Effector memory CD4-positive, alpha-beta T cell (primary cell): ENCODE results near the gene ZNF543.
A peak's percentile ranks its signal among the peaks of the same experiment; 100 is the strongest.

ENCODE experiments used
- DNase-seq, 3 donors: peaks; one replicate each; pipeline ENCODE4 v3.0.0-alpha.2; 2020
- H3K27ac ChIP-seq: 2 replicates; pipeline ENCODE4 v1.7.0; 2013; ENCODE audit warnings: mild to moderate bottlenecking, low read length, moderate library complexity; ENCODE audit not compliant: insufficient read depth, poor library complexity, severe bottlenecking
- H3K27me3 ChIP-seq: replicated peaks from 2 replicates; pipeline ENCODE4 v1.7.0; 2013; ENCODE audit warnings: mild to moderate bottlenecking, low read length; ENCODE audit not compliant: insufficient read depth, control insufficient read depth, poor library complexity, severe bottlenecking
- H3K36me3 ChIP-seq: 2 replicates; pipeline ENCODE4 v1.7.0; 2013; ENCODE audit warnings: mild to moderate bottlenecking, low read length, moderate library complexity; ENCODE audit not compliant: control insufficient read depth, insufficient read depth
- H3K4me1 ChIP-seq: 2 replicates; pipeline ENCODE4 v1.7.0; 2013; ENCODE audit warnings: low read length, mild to moderate bottlenecking; ENCODE audit not compliant: control insufficient read depth, insufficient read depth, poor library complexity, severe bottlenecking
- H3K4me3 ChIP-seq: 2 replicates; pipeline ENCODE4 v1.7.0; 2013; ENCODE audit warnings: low read length, low read depth, mild to moderate bottlenecking; ENCODE audit not compliant: insufficient read depth, poor library complexity, severe bottlenecking
- H3K9me3 ChIP-seq: 2 replicates; pipeline ENCODE4 v1.7.0; 2013; ENCODE audit warnings: mild to moderate bottlenecking, low read length, moderate library complexity; ENCODE audit not compliant: control insufficient read depth

The ZNF543 gene

DNA sequence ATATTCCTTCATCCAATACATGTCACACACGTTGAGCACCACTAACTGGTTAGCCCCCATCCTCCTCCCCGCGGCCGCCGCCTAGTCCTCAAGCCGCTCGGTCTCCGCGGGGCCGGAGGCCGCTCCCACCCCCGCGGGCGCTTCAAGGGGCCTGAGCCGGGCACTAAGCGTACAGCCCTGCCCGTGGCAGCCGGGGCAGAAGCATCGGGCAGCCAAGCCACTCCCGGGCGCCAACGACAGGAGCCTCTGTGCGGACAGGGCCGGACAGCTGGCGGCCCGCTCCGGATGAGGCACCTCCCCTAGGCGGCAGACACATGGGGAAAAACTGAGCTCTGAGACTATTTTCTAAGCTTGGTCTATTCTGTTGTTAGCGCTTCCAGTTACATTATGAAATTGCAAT is 2.8 kb upstream of the ZNF543 start:
- peaks cover 8% of the 10 kb centered on the region for H3K4me1 ChIP-seq
- H3K27ac ChIP-seq, result no peak overlapping the region
- H3K9me3 ChIP-seq, result no peaks in the 10 kb centered on the region
- peaks cover 6% of the 10 kb centered on the region for H3K27me3 ChIP-seq
- no peak overlapping the region for H3K4me3 ChIP-seq
- H3K36me3 ChIP-seq, result peaks cover 5% of the 10 kb centered on the region
- DNase-seq, result no peak

DNA sequence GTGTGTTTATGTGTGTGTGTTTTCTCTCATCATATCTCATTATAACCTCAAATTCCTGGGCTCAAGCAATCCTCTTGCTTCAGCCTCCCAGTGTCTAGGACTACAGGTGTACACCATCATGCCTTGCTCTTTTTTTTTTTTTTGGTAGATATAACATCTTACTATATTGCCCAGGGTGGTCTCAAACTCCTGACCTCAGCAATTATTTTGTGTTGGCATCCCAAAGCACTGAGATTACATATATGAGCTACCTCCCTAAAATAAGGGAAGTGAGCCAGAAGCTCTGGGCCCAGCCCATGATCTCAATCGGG is 448 bp upstream of the ZNF543 start:
- peaks cover 6% of the 10 kb centered on the region for H3K27me3 ChIP-seq
- peak overlapping the region; percentile 54 for H3K4me3 ChIP-seq
- peak overlapping the region; percentile 69 for H3K27ac ChIP-seq
- peaks cover 21% of the 10 kb centered on the region for H3K36me3 ChIP-seq
- peaks cover 8% of the 10 kb centered on the region for H3K4me1 ChIP-seq
- no peak for DNase-seq
- H3K9me3 ChIP-seq, result peaks cover 5% of the 10 kb centered on the region

GRCh38 chr19:57321116-57321515 is 844 bp downstream of the ZNF543 start:
- peaks cover 34% of the 10 kb centered on the region for H3K36me3 ChIP-seq
- no peak for DNase-seq
- H3K27ac ChIP-seq, result no peak overlapping the region
- peaks cover 8% of the 10 kb centered on the region for H3K4me1 ChIP-seq
- peaks cover 6% of the 10 kb centered on the region for H3K27me3 ChIP-seq
- peaks cover 5% of the 10 kb centered on the region for H3K9me3 ChIP-seq
- H3K4me3 ChIP-seq, result peak overlapping the region; percentile 54

DNA sequence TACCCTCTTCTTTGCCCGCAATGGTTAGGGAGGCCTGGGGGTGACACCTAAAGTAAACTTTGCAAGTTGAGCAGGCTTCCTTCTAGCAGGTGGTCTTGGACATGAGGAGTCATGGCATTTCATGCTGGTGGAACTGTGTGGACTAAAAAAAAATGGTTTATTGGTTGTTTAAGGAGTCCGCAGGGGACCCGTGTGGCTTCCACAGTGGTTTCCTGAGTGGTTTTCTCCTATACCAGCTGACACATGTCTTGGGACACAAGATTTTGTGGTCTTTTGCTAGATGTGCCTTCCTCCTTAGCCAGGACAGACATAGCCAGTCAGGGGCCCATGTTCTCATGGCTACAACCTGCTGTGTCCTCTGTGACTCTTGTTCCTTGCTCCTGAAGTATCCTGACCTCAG is 1.5 kb downstream of the ZNF543 start:
- Histone ChIP-seq H3K36me3 (peaks cover 40% of the 10 kb centered on the region), H3K9me3 (peaks cover 5% of the 10 kb centered on the region), H3K27ac (no peak overlapping the region), H3K27me3 (peaks cover 6% of the 10 kb centered on the region), H3K4me1 (peaks cover 8% of the 10 kb centered on the region), H3K4me3 (no peak overlapping the region)
- no peak for DNase-seq

GRCh38 chr19:57324992-57325391 is 4.7 kb downstream of the ZNF543 start:
- Histone ChIP-seq H3K36me3 (peaks cover 63% of the 10 kb centered on the region), H3K4me1 (peaks cover 10% of the 10 kb centered on the region), H3K4me3 (no peak overlapping the region), H3K27ac (no peak overlapping the region), H3K9me3 (peaks cover 21% of the 10 kb centered on the region), H3K27me3 (no peaks in the 10 kb centered on the region)
- DNase-seq, result no peak

- H3K4me3 ChIP-seq, result no peak overlapping the region
- no peak overlapping the region for H3K27ac ChIP-seq
- H3K9me3 ChIP-seq, result peaks cover 21% of the 10 kb centered on the region
- no peaks in the 10 kb centered on the region for H3K27me3 ChIP-seq
- peaks cover 4% of the 10 kb centered on the region for H3K4me1 ChIP-seq
- H3K36me3 ChIP-seq, result peaks cover 58% of the 10 kb centered on the region
- no peak for DNase-seq
Observed at GRCh38 chr19:57327993-57328392, 7.7 kb downstream of the ZNF543 start.

DNA sequence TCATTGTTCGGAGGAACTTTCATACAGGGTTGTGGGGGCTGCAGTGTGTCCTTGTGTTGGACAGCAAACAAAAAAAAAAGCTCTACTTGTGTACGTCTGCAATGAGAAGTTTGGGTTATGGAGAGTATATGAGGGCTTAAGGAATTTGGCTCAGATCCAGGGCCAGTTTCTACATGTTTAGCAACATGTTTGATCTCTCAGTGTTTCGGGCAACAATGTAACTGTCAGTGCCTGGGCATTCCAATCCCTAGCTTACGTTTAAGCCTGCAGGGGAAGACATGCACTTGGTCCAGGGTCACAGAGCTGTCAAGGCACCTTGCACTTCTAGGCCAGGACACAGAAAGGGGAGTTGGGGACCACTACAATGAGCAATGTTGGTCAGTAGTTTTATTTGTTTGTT is 13.9 kb downstream of the ZNF543 start:
- no peaks in the 10 kb centered on the region for H3K9me3 ChIP-seq
- no peak overlapping the region for H3K27ac ChIP-seq
- no peaks in the 10 kb centered on the region for H3K27me3 ChIP-seq
- H3K4me3 ChIP-seq, result no peak overlapping the region
- no peaks in the 10 kb centered on the region for H3K36me3 ChIP-seq
- no peak for DNase-seq
- peaks cover 4% of the 10 kb centered on the region for H3K4me1 ChIP-seq

DNA sequence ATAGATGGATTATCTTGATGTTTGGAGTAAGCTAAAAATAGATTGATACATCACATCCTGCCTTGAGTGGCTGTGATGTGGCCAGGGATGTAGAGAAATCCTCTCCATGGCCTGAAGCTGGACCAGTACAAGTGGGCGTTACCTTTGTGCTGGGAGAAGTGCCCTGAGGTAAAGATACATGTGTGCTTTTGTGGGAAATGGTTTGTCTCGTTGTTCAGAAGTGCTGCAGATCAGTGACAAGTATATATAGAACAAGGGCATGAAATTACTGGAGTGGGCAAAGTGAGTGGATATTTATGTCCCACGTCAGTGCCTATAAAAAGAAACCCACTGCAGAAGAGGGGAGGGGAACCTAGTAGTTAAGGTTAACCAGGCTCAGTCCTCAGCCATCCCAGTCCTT is 18.6 kb downstream of the ZNF543 start:
- H3K27ac ChIP-seq, result no peak overlapping the region
- no peaks in the 10 kb centered on the region for H3K4me1 ChIP-seq
- no peaks in the 10 kb centered on the region for H3K36me3 ChIP-seq
- H3K9me3 ChIP-seq, result no peaks in the 10 kb centered on the region
- H3K27me3 ChIP-seq, result no peaks in the 10 kb centered on the region
- no peak overlapping the region for H3K4me3 ChIP-seq
- DNase-seq, result no peak

DNA sequence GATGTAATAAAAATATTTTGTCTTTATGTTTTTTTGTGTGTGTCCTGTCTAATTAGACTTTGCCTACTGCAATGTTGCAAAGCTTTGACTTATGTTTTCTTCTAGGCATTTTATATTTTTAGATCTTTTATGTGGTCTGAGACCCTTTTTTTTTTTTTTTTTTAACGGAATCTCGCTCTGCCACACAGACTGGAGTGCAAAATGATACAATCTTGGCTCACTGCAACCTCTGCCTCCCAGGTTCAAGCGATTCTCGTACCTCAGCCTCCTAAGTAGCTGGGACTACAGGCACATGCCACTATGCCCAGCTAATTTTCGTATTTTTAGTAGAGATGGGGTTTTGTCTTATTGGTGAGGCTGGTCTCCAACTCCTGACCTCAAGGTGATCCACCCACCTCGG is 22.3 kb downstream of the ZNF543 start:
- H3K4me3 ChIP-seq, result no peak overlapping the region
- H3K27ac ChIP-seq, result no peak overlapping the region
- H3K27me3 ChIP-seq, result no peaks in the 10 kb centered on the region
- no peaks in the 10 kb centered on the region for H3K9me3 ChIP-seq
- H3K36me3 ChIP-seq, result no peaks in the 10 kb centered on the region
- no peaks in the 10 kb centered on the region for H3K4me1 ChIP-seq
- no peak for DNase-seq

DNA sequence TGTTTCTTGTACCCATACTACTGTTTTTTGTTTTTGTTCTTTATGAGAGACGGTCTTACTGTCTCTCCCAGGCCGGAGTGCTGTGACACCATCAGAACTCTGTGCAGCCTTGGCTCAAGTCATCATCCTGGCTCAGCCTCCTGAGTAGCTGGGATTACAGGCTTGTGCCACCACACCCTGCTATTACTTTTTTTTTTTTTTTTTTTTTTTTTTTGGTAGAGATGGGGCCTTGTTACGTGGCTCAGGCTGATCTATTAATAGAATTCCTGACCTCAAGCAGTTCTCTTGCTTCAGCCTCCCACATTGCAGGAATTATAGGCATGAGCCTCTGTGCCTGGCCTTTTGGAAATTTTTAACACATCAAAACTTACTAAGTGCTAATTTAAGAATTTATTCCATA is 27.9 kb downstream of the ZNF543 start:
- peaks cover 10% of the 10 kb centered on the region for H3K4me1 ChIP-seq
- H3K27me3 ChIP-seq, result no peaks in the 10 kb centered on the region
- no peaks in the 10 kb centered on the region for H3K36me3 ChIP-seq
- H3K27ac ChIP-seq, result no peak overlapping the region
- no peak overlapping the region for H3K4me3 ChIP-seq
- no peak for DNase-seq
- no peaks in the 10 kb centered on the region for H3K9me3 ChIP-seq
